ENCODE measurements around the gene LALBA.

DNA sequence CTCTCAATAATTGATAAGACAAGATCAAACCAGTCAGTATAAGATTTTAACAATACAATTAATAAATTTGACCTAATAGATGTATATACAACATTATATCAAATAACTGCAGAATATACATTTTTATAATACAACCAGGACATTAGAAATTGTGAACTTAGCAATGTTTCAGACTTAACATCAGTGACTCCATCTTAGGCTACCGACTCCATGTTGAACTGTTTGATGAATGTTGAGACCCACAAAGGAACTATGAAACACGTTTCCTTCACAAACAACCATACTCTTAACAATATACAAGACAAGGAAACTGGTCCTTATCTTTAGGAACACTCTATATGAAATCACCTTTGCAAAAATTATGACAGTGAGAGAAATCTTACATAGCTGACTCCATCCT is 13.9 kb upstream of the LALBA start:
- no peak for TF ChIP-seq GATA2 (IDR thresholded peaks at IDR 0.05; ENCODE audit: low read depth, low read length)
- no peak for TF ChIP-seq GATA3 (IDR thresholded peaks at IDR 0.05; ENCODE audit: low read depth, low read length)
